Middle frontal gyrus (tissue), 1 donor: Measurements from ENCODE around the gene CLIC3.
A peak's percentile ranks its signal among the peaks of the same experiment; 100 is the strongest.

Source experiments
- DNase-seq: peaks from one replicate; pipeline ENCODE4 v3.0.0-alpha.2; 2015; ENCODE audit warnings: low spot score; ENCODE audit errors: extremely low spot score

The CLIC3 gene

DNA sequence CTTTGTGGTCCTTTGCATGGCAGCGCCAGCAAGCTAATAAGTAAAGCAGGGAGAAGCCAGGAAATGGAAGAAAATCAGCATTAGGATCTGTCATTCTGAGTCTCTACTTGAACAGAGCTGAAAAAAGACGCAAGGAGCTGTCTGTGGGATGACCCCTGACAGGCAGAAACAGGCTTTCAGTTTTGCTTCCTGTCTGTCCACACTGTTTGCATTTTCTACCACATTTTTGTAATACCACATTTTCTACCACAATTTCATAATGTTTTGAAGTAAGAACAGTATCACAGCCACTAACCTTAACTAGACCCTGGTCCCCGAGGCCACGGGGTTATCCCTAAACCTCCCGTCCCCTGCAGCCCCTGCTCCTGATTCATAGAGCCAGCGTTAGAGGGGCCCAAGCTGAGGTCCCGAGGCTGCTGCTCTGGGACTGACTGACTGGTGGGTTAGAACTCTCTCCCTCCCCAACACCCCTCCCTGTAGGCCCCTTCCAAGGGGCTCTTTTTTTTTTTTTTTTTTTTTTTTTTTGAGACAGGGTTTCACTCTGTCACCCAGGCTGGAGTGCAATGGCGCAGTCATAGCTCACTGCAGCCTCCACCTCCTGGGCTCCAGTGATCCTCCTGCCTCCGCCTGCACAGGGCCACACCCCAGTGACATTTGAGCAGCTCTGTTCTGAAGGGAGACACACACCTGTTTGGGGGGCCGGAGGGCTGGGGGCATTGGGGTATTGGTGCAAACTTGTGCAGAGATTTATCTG is 4.0 kb upstream of the CLIC3 start:
- no peak for DNase-seq

DNA sequence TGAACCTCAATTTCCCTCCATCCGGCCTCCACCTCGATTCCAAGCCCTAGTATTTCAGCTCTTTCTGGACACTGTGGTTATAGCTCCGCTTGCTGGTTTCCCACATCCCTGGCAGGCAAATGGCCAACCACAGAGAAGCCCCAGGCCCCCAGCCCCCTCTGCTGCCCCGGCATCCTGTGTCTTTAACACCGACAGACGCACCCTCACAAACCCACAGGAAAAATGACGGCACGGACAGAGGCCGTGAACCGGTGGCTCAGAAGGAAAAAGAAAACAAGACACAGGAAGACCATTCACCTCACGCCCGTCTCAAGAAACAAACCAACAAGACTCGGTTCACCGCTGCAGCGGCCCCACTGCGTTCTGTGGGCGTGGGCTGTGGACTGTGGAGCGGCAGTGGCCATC is 1.5 kb upstream of the CLIC3 start:
- DNase-seq: no peak

DNA sequence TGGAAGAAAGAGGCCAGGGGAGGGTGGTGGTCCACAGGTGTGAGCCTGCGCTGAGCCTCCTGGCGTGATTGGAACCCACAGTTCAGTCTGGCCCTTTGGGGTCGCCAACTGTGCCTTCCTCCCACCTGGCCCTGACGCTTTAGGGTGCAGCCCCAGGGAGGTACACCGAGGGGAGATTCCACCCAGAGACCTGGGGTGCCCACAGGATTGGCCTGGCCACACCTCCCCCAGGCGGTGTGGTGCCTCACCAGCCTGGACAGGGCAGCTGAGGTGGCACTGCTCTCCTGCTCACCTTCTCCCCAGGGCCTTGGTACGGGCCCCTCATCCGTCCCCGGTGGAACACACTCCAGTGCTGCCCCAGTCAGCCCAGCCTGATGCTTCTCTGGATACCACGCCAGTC is 1.0 kb upstream of the CLIC3 start:
- no peak for DNase-seq

DNA sequence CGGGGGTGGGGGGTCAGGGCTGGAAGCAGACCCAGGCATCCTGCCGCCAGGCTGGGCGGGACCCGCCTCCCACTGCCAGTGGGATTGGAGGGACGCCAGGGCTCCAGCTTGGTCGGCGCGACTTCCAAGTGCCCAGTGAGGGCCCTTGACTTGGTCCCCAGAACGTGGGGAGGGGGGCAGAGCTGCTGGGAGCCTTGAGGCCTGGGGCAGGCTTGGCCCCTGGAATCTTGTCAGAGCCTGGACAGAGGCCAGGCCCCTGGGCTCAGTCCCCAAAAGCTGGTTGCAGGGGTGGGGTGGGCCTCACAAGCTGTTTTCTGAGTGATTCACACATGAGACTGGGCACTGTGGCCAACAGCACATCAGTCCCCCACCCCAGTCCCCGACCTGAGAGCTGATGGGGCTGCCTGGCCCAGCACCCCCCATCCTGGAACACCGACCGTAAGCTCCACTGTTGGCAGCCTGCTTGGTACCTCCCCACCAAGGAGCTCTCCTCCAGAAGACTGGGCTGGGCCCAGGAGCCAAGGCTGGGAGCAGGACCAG is 526 bp downstream of the CLIC3 start:
- no peak for DNase-seq

DNA sequence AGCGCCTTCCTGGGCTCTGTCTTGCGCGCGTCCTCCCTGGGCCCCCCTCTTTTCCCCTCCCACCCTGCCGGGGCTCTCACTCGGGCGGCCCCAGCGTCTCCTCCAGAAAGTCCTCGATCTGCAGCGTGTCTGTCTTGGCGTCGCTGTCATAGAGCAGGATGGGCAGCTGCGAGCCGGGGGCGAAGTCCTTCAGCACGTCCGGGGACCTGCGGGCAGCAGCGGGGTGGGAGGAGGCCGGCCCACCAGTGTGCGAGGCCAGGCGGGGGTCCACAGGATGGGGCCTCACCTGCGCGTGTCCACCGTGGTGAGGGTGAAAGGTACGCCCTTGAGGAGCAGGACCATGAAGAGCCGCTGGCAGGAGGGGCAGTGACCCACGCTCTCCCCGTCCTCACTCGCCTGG is 1.0 kb downstream of the CLIC3 start:
- DNase-seq: no peak

DNA sequence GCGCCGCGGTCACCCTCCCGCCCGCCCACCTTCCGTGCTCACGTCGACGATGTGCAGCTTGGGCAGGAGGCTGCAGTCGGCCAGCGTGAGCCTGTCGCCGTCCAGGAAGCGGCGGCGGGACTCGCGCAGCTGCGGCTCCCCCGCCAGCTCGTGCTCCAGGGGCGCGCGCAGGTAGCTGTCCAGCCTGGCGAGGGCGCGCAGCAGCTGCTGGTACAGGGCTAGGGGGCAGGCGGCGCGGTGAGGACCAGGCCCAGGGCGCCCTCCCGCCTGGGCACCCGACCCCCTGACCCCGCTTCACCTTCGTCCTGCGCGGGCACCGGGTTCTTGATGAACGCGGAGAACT is 1.5 kb downstream of the CLIC3 start:
- no peak for DNase-seq

DNA sequence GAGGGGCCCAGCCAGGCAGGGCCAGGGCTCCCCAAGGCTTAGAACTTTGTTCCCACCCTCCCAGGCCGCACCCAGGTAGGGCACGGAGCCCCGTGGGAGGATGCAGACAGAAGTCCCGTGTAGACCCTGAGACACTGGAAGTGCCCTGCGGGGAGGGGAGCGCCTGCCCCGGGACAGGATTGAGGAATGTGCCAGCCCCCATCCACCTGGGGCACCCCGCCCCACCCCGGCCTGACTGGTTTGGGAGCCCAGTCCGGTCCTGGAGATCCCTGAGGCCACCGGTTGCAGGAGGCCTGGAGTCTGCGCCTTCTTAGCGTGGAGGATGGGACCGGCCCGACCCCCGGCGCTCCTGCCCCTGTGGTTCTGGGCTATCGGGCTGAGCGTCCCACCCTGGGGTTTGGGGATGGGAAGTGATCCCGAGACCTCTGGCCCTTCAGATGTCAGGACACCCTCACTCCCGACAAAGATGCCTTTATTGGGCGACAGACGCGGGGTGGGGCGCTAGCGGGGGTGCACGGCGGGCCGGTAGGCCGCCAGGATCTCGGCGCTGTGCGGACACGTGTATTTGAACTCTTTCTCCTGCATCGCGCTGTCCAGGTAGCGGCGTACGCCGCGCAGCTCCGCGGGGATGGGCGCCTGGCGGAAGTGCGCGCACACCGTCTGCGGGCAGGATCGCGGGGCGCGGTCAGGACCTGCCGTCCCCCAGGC is 2.0 kb downstream of the CLIC3 start:
- DNase-seq: no peak

DNA sequence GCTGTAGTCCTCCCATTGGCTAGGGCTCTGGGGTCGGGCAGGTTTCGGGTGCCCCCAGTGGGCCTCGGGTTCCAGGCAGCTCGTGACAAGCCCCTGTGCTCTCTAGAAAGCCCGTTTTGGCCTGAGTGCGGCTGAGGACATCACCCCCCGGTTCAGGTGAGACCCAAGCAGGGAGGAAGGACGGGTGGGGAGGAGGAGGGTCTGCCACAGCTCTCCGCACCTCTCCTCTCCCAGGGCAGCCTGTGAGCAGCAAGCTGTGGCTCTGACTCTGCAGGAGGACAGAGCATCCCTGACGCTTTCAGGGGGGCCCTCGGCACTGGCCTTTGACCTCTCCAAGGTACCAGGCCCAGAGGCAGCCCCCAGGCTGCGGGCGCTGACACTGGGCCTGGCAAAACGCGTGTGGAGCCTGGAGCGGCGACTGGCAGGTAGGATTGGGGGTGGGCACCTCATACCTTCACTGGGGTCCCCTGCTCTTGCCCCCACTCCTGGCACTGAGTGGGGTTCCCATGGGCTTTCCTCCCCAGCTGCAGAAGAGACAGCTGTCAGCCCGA is 3.5 kb downstream of the CLIC3 start:
- DNase-seq: no peak

DNA sequence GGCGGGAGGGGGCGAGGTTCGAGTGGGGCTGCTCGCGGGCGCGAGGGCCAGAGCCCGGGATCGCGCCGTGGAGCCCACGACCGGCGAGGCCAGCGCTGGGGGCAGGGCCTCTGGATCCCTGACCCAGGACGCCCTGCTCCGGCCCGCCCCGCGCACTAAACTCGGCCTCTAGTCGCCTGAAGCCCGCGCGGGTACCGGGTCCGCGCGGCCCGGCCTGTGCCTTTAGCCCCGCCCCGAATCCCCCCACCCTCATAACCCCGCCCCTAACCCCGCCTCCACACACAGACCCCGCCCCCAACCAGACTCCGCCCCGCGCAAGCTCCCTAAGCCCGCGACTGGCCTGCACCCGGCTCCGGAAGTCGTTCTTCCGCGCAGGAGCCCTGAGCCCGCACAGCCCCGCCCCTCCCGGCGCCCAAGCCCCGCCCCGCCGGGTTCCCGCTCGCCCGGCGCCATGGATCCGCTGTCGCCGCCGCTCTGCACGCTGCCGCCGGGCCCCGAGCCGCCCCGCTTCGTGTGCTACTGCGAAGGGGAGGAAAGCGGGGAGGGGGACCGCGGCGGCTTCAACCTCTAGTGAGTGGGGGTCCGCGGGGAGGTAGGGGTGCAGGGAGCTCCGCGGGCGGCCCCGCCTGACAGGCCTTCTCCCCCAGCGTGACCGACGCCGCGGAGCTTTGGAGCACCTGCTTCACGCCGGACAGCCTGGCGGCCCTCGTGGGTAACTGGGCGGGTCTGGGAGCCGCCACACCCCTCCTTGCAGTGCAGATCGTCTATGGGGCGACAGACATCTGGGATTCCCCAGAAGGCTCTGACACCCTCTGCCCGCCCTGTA is 4.2 kb downstream of the CLIC3 start, which contains the start of gene PAXX:
Gene PAXX, plus strand, starts transcription at position 430 of the 826 bp plus-strand sequence. Its CDS starts 22 bp downstream, at position 452.
- DNase-seq: peak; percentile 83

DNA sequence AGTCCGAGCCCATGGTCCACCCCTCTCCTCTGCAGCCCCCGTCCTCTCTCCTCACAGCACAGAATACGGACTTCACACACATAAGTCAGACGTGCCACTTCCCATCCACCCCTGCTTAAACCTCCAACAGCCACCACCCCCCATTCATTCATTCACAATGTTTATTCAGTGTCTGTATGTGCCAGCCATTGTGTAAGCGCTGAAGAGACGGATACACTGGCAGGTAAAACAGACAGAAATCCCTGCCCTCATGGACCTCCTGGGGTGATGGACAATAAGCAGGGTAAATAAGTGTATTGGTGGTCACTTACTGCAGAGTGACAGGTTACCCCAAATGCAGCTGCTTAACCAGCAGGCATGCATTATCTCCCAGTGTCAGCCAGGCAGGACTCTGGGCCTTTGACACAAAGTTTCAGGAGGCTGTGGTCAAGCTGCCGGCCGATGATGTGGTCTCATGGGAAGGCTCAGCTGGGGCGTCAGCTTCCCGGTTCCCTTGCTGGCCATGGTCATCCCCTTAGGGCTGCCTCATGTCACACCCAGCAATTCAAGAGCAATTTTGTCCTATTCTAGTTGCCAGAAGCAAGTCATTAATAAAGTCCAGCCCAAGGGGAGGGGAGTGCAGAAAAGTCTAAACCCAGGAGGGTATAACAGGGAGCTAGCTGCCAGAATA is 6.0 kb downstream of the CLIC3 start:
- DNase-seq: no peak

DNA sequence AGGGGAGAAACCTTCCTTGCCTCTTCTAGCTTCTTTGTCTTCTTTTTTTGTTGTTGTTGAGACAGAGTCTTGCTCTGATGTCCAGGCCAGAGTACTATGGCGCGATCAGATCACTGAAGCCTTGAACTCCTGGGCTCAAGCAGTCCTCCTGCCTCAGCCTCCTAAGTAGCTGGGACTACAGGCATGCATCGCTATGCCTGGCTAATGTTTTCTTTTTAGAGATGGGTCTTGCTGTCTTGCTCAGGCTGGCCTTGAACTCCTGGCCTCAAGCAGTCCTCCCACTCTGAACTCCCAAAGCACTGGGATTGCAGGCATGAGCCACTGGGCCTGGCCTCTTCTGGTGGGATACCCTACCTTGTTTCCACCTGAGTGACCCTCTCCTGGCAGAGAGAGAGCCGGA is 7.5 kb downstream of the CLIC3 start:
- DNase-seq: no peak

DNA sequence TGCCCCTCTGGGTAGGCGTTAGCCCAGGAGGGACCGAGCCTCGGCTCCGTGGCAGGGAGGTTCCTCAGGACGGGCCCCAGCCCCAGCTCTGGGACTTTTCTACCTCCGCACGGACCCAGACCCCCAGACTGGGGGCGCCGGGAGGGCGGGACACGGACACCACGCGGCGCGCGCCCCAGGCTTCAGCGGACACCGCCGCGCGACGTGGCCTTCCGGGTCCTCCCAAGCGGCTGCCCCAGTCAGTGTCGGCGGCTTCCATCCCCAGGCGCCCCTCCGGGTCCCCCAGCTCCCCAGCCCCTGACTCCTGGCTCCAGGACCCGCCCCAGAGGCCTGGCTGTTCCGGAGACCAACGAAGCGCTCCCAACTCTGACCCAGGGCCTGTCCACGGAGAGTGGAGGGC is 10.5 kb downstream of the CLIC3 start:
- DNase-seq: no peak

DNA sequence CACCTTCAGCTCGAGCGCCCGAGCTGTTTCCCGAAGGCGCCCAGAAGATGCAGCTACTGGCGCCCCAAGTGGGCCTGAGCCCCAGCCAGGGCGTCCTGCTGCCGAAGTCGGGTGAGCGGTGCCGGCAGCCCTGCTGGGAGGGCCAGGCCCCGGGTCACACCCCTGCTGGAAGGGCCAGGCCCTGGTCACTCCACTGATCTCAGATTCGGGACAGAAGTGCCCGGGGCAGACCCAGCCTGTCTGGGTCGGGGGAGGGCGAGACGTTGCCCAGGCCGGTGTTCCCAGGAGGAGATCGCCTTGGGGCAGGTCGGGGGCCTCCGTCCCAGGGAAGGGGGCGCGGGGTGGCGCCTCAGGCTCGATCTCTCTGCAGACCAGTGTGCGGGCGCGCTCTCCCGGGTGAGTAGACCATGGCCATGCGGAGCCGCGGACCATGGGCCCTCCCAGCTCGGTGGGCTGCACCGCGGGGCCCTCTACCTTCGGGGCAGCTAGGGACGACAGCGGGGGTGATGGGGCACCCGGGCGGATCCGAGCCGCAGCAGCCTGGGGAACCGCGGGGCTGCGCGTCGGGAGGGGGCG is 11.3 kb downstream of the CLIC3 start:
- no peak for DNase-seq

DNA sequence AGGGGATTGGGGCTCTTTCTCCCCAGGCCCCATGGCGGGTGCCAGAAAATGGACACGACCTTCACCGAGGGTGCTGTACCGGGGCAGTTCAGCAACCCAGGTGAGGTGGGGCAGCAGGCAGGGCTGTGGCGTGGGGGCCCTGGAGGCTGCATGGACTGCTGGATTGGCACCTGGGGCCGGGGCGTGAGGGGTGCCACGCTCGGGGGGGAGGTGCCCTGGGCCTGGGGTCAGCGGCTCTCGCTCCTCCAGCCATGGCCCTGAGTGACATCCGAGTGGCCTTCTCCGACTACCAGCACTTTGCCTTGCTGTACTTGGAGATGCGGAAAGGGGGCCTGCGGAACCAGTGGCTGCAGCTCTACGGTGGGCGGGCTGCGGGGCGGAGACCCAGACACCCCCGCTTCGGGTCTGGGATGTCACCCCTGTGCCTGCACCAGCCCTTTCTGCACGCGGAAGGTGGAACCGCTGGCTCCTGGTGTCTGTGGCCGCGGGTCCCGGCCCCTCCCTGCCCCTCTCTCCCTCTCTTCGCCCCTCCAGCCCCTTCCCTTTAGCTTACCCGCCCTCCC is 11.8 kb downstream of the CLIC3 start:
- DNase-seq: no peak

DNA sequence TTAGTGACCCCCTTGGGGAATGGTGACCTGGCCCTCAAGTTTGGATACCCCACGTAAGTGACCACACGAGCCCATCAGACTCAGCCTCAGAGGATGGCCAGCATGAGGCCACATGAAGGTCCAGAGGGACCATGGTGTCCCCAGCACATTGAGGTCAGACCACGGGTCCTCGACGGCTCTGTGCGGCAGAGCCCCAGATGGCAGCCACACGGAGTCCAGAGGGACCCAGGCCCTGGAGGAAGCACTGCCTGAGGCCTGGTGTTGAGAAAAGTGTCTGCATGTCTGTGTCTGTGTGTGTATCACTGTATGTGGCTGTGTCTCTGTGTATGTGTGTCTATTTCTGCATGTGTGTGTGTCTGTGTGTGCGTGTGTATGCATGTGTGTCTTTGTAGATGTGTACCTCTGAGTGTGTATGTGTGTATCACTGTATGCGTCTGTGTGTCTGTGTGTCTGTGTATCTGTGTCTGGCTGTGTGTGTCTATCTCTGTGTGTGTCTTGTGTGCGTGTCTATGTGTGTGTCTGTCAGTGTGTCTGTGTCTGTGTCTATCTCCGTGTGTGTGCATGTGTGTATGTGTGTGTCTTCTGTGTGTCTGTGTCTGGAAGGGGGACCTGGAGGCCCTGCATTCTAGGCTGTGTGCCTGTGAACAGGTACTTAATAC is 12.6 kb downstream of the CLIC3 start:
- no peak for DNase-seq

DNA sequence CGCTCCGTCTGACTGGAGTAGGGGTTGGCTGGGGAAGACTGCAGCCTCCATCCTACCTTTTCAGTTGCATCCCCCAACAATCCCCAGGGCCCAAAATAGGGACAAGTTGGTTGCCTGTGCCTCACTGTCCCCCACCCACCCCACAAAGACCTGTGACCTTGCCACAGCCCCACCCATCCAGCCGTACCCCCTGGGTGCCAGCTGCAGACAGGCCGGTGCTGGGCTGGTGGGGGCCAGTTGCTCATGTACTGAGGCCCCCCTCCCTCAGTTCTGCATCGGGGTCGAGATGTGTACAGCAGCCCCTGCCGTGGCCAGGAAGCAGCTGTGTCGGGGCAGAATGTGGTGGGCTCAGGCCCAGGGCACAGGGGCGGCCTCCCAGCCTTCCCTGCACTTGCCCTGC is 13.2 kb downstream of the CLIC3 start:
- no peak for DNase-seq

DNA sequence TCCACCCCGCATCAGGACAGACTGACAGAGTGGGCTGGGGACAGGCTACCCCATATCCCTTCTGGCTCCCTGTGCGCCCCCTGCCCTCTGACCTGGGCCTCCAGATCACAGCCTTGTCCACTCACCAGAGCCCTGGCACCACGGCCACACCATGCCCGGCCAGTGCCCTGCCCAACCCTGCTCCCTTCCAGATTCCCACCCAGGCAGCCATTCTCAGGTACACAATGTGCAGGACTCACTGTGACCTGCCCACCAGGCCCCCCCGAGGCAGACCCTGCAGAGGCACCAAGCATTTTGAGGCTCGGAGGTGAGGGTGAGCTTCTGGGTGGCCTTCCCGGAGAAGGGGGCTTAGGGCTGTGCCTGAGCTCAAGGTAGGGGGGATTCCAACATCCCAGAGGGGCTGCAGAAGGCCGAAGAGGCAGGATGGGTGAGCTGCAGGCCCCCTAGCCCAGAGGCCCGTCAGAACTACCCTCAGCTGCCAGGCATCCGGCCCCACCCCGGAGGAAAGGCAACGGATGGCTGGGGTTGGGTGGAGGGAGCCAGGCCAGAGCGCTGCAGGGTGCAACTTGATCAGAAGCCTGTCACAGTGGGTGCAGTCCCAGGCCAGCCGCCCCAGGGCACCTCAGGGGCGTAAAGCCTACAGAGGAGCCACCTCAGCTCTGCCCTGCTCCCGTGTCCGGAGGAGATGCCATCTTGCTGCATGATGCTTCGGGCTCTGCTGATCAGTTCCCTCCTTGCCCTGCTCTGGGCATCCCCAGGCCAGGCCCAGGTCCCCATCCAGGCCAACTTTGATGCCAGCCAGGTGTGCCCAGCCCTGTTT is 13.9 kb downstream of the CLIC3 start, which contains the start of gene LCNL1:
Gene LCNL1, plus strand, starts transcription at position 762 of the 820 bp plus-strand sequence. CDS start 594 bp downstream, outside the sequence.
- no peak for DNase-seq

DNA sequence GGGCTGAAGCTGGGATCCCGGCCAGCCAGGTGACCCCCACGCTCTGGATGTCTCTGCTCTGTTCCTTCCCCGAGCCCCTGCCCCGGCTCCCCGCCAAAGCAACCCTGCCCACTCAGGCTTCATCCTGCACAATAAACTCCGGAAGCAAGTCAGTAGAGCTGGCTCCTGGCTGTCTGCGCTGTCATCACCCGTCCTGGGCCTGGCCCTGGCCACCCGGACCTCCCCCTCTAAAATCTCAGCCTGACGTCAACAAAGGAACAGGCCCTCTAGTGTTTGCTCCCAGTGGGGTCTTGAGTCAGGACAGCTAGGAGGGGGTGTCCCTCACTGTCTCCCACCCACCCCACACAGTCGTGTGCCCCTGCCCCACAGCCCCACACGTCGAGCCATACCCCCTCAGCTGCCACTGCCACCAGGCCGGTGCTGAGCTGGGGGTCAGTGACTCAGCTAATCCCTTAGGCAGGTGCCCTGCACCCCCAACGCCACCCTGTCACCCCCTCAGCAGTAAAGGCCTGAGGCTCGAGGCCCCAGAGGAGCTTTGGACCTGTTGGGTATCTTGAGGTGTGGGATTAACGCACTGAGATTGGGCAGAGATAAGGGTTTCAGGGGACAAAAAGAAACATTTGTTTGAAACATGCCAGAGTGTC is 14.7 kb downstream of the CLIC3 start:
- no peak for DNase-seq
